ENCODE results near the gene GAS2L1. TPM values are rescaled to one million over a fixed set of nuclear protein-coding genes. Genes with fewer than 3 reads are reported as not detected.

Gene GAS2L1
- total RNA-seq, 1 experiment from 2014 or later, result 8.0 TPM

GRCh38 chr22:29330291-29330690 is 23.8 kb downstream of the GAS2L1 start:
- H3K4me1 Mint-ChIP-seq, result peaks cover 2 to 3% of the 10 kb centered on the region in 2 experiments; a peak in 2 of 4 replicates
- H2BK12ac ChIP-seq (ENCODE audit: insufficient read length, low read depth, low read length), result no peak overlapping the region
- H2BK120ac ChIP-seq (ENCODE audit: low read depth, low read length, poor library complexity, severe bottlenecking), result no peak overlapping the region
- H4K8ac ChIP-seq (replicated peaks; ENCODE audit: insufficient read length, low read depth, low read length), result no peak overlapping the region
- H3K23ac ChIP-seq (ENCODE audit: insufficient read length, low read depth, low read length), result no peak overlapping the region
- no peak overlapping the region for H3T11ph ChIP-seq (ENCODE audit: low read length)
- H3K9me3 Mint-ChIP-seq, result no peaks in the 10 kb centered on the region
- H3K14ac ChIP-seq (ENCODE audit: insufficient read depth, low read length), result no peak overlapping the region
- no peak overlapping the region for H2AK5ac ChIP-seq (ENCODE audit: insufficient read length, low read length)
- no peaks in the 10 kb centered on the region for H3K27me3 ChIP-seq (ENCODE audit: insufficient read depth, low read length)
- H3K4me2 ChIP-seq (ENCODE audit: insufficient read depth, insufficient read length, low read length), result no peak overlapping the region
- H3K4ac ChIP-seq (ENCODE audit: low read depth, low read length), result no peak overlapping the region
- no peaks in the 10 kb centered on the region for H3K23me2 ChIP-seq (ENCODE audit: insufficient read length, low read depth, low read length, poor library complexity, severe bottlenecking)
- H3K36me3 Mint-ChIP-seq (ENCODE audit: insufficient read depth in 1 of 3, low read depth in 3 of 3), result peaks cover 3 to 39% (median 30%) of the 10 kb centered on the region in 3 experiments; a peak in 6 of 7 replicates
- WGBS (ENCODE audit: extremely low coverage, insufficient read length, low lambda C conversion rate), result no CpG with 5 or more reads among the region's 19 CpGs
- H3K18ac ChIP-seq (ENCODE audit: insufficient read length, low read depth, low read length), result no peak overlapping the region
- no peak overlapping the region for H3K27ac ChIP-seq (ENCODE audit: insufficient read length, low read depth, low read length)
- H3K9me3 ChIP-seq (ENCODE audit: control insufficient read depth, low read depth, low read length), result no peaks in the 10 kb centered on the region
- H4K20me1 ChIP-seq (ENCODE audit: control insufficient read depth, insufficient read depth, insufficient read length), result peaks cover 3% of the 10 kb centered on the region
- H2BK5ac ChIP-seq (ENCODE audit: insufficient read length, low read length), result no peak overlapping the region
- no peaks in the 10 kb centered on the region for H3K27me3 Mint-ChIP-seq (ENCODE audit: low read depth)
- no peak overlapping the region for H4K91ac ChIP-seq (ENCODE audit: insufficient read length, low read depth, low read length)
- no peak for TF ChIP-seq CTCF (conservative IDR thresholded peaks at IDR 0.05)
- no peak overlapping the region for H3K4me3 Mint-ChIP-seq
- no peak overlapping the region for H2BK15ac ChIP-seq (ENCODE audit: low read depth, low read length)
- H3K4me1 ChIP-seq (ENCODE audit: insufficient read depth, low read length), result no peaks in the 10 kb centered on the region
- no peak overlapping the region; a peak in 1 of 7 replicates for H3K27ac Mint-ChIP-seq
- no peak overlapping the region for H2AFZ ChIP-seq (ENCODE audit: low read length)
- H3K79me2 ChIP-seq (ENCODE audit: insufficient read depth, low read length), result no peaks in the 10 kb centered on the region
- no peaks in the 10 kb centered on the region for H3K79me1 ChIP-seq (ENCODE audit: insufficient read depth, low read depth, low read length, poor library complexity, severe bottlenecking)
- H4K5ac ChIP-seq (ENCODE audit: insufficient read length, low read depth, low read length), result no peak overlapping the region
- DNase-seq, result no peak
- no peak overlapping the region for H2BK20ac ChIP-seq (ENCODE audit: low read depth, low read length, poor library complexity, severe bottlenecking)
- H3K9ac ChIP-seq (ENCODE audit: extremely low read depth, insufficient read length, low read length), result no peak overlapping the region
- H3K56ac ChIP-seq (ENCODE audit: insufficient read length, low read depth, low read length), result no peak overlapping the region
